GM18951 (cell line): Measurements from ENCODE around the gene APOL1.

Source experiments
- POLR2A ChIP-seq: IDR thresholded peaks from 4 replicates; pipeline ENCODE4 v1.6.1; 2011; ENCODE audit warnings: mild to moderate bottlenecking; ENCODE audit not compliant: insufficient read length, insufficient read depth; ENCODE audit errors: extremely low read depth
- in situ Hi-C: fragments of 300-500 bp; cut with MboI; formaldehyde crosslinking; loops from one replicate; pipeline ENCODE4 v1.12.0; 2022; ENCODE audit warnings: low sequenced_read_pairs, mixed read lengths, inconsistent platforms; ENCODE audit not compliant: unreplicated experiment

APOL1 gene

GRCh38 chr22:36291831-36292740 lies 39.2 kb downstream of the APOL1 start:
- TF ChIP-seq POLR2A = no peak
- in situ Hi-C loops = no loop called here

GRCh38 chr22:36292823-36293530 lies 40.0 kb downstream of the APOL1 start:
- TF ChIP-seq POLR2A = peak; percentile 14
- in situ Hi-C loops = no loop called here

- TF ChIP-seq POLR2A = no peak
- in situ Hi-C loops = no loop called here
These were observed 40.8 kb downstream of the APOL1 start for GRCh38 chr22:36293606-36294292.

GRCh38 chr22:36294293-36294620 lies 41.3 kb downstream of the APOL1 start:
- in situ Hi-C loops = no loop called here
- peak; percentile 19 for TF ChIP-seq POLR2A

GRCh38 chr22:36294801-36295200 lies 41.9 kb downstream of the APOL1 start:
- no peak for TF ChIP-seq POLR2A
- in situ Hi-C loops = no loop called here

GRCh38 chr22:36295247-36295646 lies 42.3 kb downstream of the APOL1 start:
- TF ChIP-seq POLR2A = no peak
- in situ Hi-C loops = no loop called here

- no peak for TF ChIP-seq POLR2A
- in situ Hi-C loops = no loop called here
These were observed 43.8 kb downstream of the APOL1 start for GRCh38 chr22:36296690-36297089.

GRCh38 chr22:36297568-36297967 lies 44.6 kb downstream of the APOL1 start:
- in situ Hi-C loops = no loop called here
- no peak for TF ChIP-seq POLR2A

GRCh38 chr22:36298118-36298517 lies 45.2 kb downstream of the APOL1 start:
- no peak for TF ChIP-seq POLR2A
- in situ Hi-C loops = no loop called here

GRCh38 chr22:36298601-36299000 lies 45.7 kb downstream of the APOL1 start:
- in situ Hi-C loops = no loop called here
- no peak for TF ChIP-seq POLR2A

- TF ChIP-seq POLR2A = no peak
- in situ Hi-C loops = no loop called here
These were observed 46.4 kb downstream of the APOL1 start for GRCh38 chr22:36299295-36299694.

GRCh38 chr22:36299911-36300310 lies 47.0 kb downstream of the APOL1 start:
- TF ChIP-seq POLR2A = no peak
- in situ Hi-C loops = loop anchor here (10.0 kb wide), 1 partner anchor 165 kb away; no protein-coding TSS in a partner anchor
